Loucy (cell line): Measurements from ENCODE around the gene F13A1.

Source experiments
- CTCF ChIP-seq: fragments of 200-600 bp; sonication (generic); conservative IDR thresholded peaks from 2 replicates; pipeline ENCODE4 v1.5.1; 2014; ENCODE audit warnings: mild to moderate bottlenecking, antibody characterized with exemption, low read length
- EZH2phosphoT487 ChIP-seq: fragments of 200-600 bp; IDR thresholded peaks from 2 replicates; pipeline ENCODE4 v1.6.1; 2018; ENCODE audit warnings: antibody characterized with exemption, mild to moderate bottlenecking, moderate library complexity, borderline replicate concordance

- TF ChIP-seq CTCF (no peak), EZH2phosphoT487 (no peak)
These were observed 3.1 kb downstream of the F13A1 start for GRCh38 chr6:6317386-6317785.
